HG03521 (cell line): ENCODE measurements around the gene GPR82.
"Not testable (repeated sequence)": the region's sequence is repeated elsewhere in the genome, so short reads cannot be mapped to it uniquely, and the experiment has no call there.

ENCODE experiments used
- ATAC-seq: cut with Tn5 transposase; IDR thresholded peaks from one replicate; pipeline ENCODE4 v1.9.1; 2021; ENCODE audit warnings: mild to moderate bottlenecking, moderate library complexity; ENCODE audit not compliant: unreplicated experiment

Gene GPR82

DNA sequence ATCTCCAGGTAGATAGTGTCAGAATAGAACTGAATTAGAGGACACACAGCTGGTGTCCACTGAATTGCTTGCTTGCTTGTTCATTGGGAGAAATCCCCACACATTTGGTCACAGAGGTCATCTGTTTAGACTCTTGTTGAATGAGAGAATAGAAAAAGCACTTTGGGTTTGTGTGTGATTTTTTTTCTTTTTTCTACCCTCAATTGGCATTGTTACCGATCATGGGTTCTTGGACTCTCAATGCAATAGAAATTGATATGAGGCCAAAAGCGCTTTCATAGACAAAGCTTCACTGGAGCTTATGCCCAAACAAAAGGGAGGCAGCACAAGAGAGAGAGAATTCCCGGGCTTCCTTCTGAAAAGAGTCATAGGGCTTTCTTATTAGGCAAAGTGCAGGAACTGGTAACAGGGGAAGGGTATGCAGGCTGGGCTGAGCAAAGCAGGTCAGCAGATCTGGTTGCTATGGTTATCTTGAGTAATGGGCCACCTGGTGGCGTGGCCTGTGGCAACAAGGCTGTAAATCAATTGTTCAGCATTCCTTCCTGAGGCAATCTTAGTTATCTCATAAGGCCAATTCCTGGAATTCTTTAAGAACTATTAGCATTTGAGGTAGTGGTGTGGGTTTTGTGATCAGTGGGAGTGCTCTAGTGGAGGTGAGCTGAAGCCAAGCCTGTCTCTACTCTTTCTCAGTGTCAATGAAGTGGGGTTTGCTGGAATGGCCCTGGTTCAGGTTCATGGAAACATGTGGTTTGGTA is 5.3 kb upstream of the GPR82 start:
- no peak for ATAC-seq

DNA sequence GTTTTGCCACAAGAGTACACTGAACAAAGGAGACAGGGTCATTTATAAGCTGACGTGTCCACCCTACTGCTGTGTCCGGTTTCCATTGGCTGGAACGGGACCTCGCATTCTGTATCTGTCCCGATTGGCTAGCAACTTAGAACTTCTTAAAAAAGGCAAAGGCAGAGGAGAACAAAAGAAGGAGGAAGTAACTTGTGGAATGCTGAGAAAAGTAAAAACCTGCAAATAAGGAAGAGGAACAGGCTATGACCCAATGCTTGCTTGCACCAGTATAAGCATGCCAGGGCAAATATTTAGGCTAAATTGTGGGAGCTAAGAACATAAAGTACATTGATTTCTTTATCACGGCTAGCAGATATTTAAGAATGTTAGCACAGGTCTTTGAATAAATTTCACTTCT is 4.4 kb upstream of the GPR82 start:
- not testable (repeated sequence) for ATAC-seq

- peak; percentile 87 for ATAC-seq
Measured at GRCh38 chrX:41720125-41720779, 3.7 kb upstream of the GPR82 start.

DNA sequence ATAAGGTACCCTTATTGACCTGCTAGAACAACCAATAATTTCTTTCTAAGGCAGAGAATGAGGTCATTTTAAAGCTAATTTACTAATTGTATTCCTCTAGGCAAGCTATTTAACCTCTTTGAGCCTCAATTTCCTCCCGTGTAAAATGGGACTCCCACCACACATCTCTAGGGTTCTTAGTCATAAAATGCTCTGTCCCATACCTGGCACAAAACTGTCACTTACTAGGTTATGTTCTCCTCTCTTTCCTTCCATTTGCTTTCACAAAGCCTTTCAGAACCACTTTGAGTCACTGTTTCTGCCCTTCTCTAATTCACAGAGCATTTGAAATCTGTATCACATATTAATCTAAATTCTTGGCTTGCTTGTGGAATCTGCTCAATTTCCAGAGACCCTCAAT is 2.4 kb upstream of the GPR82 start:
- ATAC-seq = no peak

GRCh38 chrX:41722214-41722613 is 1.8 kb upstream of the GPR82 start:
- ATAC-seq = no peak

DNA sequence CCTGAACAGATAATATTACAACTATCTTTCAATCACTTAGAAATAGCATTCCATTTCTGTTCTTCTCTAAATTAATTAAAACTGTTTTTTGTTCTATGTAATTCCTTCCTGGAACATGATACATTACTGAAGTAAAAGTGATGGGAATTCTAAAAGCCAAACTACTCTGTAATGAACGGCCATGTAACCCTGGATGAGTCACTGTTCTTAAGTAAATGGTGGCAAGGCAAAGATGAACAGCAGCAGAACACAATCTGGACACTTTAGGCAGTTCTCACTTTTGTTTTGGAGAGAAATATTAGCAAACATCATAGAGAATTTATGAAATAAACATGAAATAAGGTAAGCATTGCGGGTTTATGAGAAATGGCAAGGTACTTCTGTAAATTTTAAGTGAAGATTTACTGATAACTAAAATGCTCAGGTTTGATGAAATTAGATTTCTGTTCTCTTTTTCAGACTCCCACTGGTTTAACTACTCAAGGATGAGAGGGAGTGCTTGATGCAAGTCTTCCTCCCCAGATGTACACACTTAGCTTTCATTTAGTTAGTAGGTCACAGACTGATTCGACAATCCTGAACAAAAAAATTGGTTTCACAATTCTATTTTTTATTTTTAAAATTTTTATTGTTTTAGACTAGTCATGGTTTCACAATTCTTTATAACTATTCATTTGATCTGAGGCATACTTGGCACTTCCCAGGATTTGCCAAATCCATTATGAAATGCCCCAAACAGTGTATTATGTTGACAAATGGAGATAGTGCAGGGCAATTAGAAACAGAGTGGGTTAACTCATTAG is 964 bp upstream of the GPR82 start:
- ATAC-seq = no peak

GRCh38 chrX:41728125-41728524 is 4.1 kb downstream of the GPR82 start:
- ATAC-seq = no peak

DNA sequence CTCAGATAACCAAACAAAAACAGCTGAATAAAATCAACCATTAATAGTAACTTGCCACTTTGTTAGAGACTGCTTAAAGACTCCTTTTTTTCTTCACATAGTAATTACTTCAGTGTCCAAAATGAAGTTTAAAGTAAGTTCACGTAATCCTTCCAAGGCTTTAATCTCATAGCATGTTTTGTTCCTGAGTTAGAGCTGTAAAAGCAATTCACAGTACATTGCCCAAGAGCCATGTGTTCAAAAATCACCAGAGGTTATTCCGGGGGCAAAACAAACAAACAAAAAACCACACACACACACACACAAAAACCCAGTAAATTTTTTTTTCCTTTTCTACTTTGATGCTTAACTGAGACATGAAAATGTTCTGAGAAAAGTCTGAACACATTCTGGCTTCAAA is 6.1 kb downstream of the GPR82 start:
- no peak for ATAC-seq

DNA sequence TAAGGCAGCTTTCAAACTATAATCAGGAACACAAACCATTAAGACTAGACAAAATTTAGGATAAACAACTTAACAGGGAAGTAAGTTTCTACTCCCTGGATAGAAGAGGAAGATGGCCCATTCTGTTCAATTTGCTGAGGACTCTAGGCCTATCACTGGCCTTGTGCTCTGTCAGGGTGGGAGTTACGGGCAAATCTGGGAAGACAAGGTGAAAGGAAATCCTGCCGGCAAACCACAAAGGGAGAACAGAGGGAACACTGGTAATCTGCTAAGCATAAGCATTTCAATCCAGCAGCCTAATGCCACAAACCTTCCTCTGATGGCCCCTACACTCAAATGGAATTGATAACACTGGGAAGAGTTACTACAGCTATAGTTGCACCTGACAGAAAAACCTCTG is 8.3 kb downstream of the GPR82 start:
- no peak for ATAC-seq

GRCh38 chrX:41733939-41734338 is 10.0 kb downstream of the GPR82 start:
- peak; percentile 98 for ATAC-seq

- no peak for ATAC-seq
Measured at GRCh38 chrX:41734530-41734929, 10.5 kb downstream of the GPR82 start.

- ATAC-seq = no peak
Measured at GRCh38 chrX:41737065-41737464, 13.1 kb downstream of the GPR82 start.

DNA sequence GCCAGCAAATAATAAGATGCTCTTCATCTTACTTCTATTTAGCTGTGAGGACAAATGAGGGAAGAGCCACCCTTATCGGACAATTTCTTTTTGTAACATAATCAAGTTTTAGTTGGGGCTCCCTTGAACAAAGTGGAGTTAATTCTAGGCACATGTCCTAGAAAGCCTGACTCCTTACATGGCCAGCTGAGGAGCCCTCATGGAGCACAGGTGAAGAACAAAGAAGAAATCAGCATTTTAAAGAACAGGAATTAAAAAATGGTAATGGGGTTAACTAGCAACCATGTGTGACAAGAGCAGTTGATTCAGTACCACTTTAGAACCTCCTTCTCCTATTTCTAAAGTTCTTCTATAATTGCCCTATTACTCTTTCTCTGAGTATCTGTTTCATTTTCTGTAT is 15.9 kb downstream of the GPR82 start:
- no peak for ATAC-seq

DNA sequence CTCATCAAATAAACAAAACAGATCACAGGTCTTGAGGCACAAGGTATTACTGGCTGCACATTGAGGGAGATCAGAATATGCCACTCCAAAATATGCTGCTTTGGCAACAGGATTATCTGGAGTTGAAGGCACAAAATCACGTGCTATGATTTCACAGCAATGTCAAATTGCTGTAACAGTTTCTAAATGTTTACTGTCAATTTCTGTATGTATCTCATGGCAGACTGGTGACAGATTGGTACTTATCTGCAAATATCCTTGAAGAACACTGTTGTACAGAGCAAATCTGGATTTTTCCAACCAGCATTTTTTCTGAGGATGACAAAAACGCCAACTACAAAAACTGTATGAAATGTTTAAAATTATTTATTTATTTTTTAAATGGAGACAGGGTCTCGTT is 26.7 kb downstream of the GPR82 start:
- no peak for ATAC-seq

DNA sequence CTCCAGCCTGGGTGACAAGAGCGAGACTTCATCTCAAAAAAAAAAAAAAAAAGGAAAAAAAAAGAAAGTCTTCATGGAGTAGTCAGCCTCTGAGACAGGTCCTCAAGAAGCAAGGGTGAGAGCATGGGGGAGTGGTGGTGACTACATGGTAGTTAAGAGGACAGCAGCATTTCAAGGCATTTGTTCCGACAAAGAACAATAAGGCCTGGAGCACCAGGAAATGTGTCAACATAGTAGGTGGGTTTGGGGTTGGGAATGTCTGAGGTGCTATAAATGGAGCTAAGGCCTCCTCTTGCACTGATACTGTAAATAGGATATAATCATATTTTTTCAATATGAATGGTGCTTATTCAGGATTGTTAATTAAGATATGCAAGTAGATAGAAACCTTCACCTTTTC is 34.4 kb downstream of the GPR82 start:
- no peak for ATAC-seq

DNA sequence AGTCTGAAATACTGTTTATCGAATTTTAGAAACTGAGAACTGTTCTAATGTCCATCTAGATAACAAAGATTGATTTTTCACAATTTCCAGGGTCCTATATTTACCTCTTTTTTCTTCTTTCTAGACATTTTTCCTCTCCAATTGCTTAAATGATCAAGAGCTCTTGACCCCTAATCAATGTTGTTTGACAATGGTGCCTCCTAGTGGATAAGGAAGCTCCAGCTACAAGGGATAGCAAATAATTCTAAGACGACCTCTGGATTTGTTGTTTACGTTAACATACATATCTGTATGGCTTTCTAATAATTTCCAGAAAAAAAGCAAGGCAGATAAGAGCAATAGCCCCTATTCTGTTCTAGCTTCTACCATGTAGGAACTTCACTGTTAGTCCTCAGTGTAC is 35.8 kb downstream of the GPR82 start:
- no peak for ATAC-seq

DNA sequence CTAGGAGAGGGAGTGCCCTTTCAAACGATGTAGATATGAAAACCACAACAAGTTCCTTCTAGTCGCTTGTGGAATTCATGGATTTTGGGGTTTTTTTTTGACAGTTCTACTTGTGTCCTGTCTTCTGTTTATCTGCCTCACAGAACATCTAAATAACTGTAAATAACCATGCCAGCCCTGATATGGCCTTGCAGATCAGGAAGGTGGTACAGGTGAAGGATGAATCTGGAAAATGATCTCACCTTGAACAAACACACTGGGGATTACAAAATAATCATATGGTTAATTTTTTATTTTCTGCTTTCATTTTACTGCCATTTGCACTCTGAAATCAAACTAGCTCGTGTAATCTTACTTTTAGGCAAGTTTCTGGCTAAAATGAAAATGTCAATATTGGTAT is 37.2 kb downstream of the GPR82 start:
- no peak for ATAC-seq

DNA sequence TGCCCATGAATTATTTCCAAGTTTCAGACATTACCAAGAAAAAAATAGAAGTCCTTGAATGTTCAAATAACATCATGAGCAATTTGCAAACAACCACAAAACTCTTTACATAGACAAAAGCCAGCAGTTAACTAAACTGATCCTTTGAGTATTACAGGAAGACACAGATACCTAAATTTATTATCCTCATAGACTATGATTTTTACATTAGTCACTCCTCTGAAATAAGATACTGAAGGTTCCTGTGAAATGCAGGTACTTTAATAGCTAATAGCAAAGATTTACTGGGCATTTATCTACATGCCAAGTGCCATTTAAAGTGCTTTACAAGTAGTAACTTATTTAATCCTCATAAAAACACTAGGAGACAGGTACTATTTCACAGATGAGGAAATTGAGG is 37.7 kb downstream of the GPR82 start:
- ATAC-seq = no peak

DNA sequence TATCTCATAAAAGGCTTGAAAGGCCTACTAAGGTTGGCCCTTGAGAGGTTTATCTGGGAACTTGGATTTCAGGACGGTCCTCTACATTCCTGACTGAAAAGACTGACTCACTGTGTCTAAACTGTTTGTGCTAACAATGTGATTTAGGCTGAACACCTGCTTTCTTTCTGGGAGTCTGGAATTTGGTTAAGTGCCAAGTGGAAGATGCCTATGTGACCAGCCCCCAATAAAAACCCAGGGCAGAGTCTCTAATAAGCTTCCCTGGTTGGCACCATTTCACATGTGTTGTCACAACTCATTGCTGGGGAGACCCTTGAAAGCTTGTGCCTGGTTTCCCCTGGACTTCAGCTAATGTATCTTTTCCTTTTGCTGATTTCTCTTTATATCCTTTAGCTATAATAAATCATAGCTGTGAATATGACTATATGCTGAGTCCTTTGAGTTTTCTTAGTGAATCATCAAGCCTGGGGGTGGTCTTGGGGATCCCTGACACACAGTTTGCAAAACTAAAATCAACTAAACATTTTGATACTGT is 55.1 kb downstream of the GPR82 start:
- no peak for ATAC-seq
